Fibroblast of skin of scalp (primary cell): ENCODE measurements around the gene SPTLC2.
A peak's percentile ranks its signal among the peaks of the same experiment; 100 is the strongest.
"Not testable (repeated sequence)": the region's sequence is repeated elsewhere in the genome, so short reads cannot be mapped to it uniquely, and the experiment has no call there.

Experiments
- DNase-seq: peaks from one replicate; pipeline ENCODE4 v3.0.0-alpha.2; 2013

The SPTLC2 gene

GRCh38 chr14:77588411-77589025 is 27.9 kb downstream of the SPTLC2 start:
- DNase-seq: not testable (repeated sequence)

GRCh38 chr14:77585385-77585784 is 31.1 kb downstream of the SPTLC2 start:
- DNase-seq: no peak

GRCh38 chr14:77584809-77585208 is 31.6 kb downstream of the SPTLC2 start:
- DNase-seq: no peak

- no peak for DNase-seq
These were observed 32.8 kb downstream of the SPTLC2 start for GRCh38 chr14:77583657-77584056.

- DNase-seq: no peak
These were observed 33.9 kb downstream of the SPTLC2 start for GRCh38 chr14:77582511-77582910.

GRCh38 chr14:77580964-77581505 is 35.4 kb downstream of the SPTLC2 start:
- DNase-seq: peak; percentile 85

- DNase-seq: no peak
These were observed 36.0 kb downstream of the SPTLC2 start for GRCh38 chr14:77580477-77580876.

GRCh38 chr14:77579780-77580179 is 36.7 kb downstream of the SPTLC2 start:
- peak; percentile 52 for DNase-seq

- peak; percentile 60 for DNase-seq
These were observed 37.4 kb downstream of the SPTLC2 start for GRCh38 chr14:77579065-77579464.

GRCh38 chr14:77574446-77575115 is 41.9 kb downstream of the SPTLC2 start:
- DNase-seq: peak; percentile 58

- DNase-seq: no peak
These were observed 42.5 kb downstream of the SPTLC2 start for GRCh38 chr14:77573964-77574363.

- DNase-seq: no peak
These were observed 45.6 kb downstream of the SPTLC2 start for GRCh38 chr14:77570706-77571268.

- no peak for DNase-seq
These were observed 50.5 kb downstream of the SPTLC2 start for GRCh38 chr14:77565994-77566305.

- DNase-seq: no peak
These were observed 51.0 kb downstream of the SPTLC2 start for GRCh38 chr14:77565289-77565993.

GRCh38 chr14:77562681-77563080 is 53.8 kb downstream of the SPTLC2 start:
- peak; percentile 77 for DNase-seq

GRCh38 chr14:77561881-77562280 is 54.6 kb downstream of the SPTLC2 start:
- DNase-seq: no peak

- no peak for DNase-seq
These were observed 57.1 kb downstream of the SPTLC2 start for GRCh38 chr14:77559381-77559780.

GRCh38 chr14:77557391-77557790 is 59.0 kb downstream of the SPTLC2 start:
- DNase-seq: no peak

GRCh38 chr14:77556946-77557345 is 59.5 kb downstream of the SPTLC2 start:
- DNase-seq: no peak

GRCh38 chr14:77554816-77555599 is 61.4 kb downstream of the SPTLC2 start:
- no peak for DNase-seq

GRCh38 chr14:77554207-77554606 is 62.2 kb downstream of the SPTLC2 start:
- DNase-seq: no peak

GRCh38 chr14:77549451-77549850 is 67.0 kb downstream of the SPTLC2 start:
- peak; percentile 12 for DNase-seq
